ENCODE data around the gene TMEM232.
A peak's percentile ranks its signal among the peaks of the same experiment; 100 is the strongest.

TMEM232 gene

DNA sequence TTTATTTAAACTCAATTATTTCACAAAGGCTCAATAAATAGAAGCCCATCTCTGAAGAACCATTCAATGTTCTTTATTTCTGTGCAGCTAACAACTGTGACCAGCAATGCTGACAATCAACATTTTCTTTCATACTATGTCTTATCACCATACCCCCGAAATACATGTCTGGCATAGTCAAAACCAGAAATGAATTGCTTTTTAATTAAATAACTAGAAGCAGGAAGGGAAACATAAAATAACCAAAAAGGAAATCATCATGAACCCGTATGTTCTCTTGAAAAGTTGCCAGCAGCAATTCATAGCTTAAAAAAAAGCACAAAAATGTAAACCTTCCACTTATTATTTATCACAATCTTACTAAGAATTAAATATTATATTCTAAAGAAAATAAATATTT is 212.4 kb downstream of the TMEM232 start:
- Histone ChIP-seq H3K4me2 (ENCODE audit: low read length, poor library complexity, severe bottlenecking) (no peak overlapping the region), H3K23ac (ENCODE audit: low read length in 2 of 2) (no peak overlapping the region), H3K27ac (ENCODE audit: low read length, poor library complexity, severe bottlenecking) (no peak overlapping the region), H3K4me1 (ENCODE audit: control insufficient read depth, insufficient read depth, low read depth, low read length) (no peaks in the 10 kb centered on the region), H2AFZ (ENCODE audit: low read depth, low read length) (no peak overlapping the region), H3K4me3 (ENCODE audit: insufficient read depth in 1 of 2, low read depth in 1 of 2, low read length in 2 of 2) (no peak overlapping the region), H3K9ac (ENCODE audit: low read length) (no peak overlapping the region), H3K27me3 (ENCODE audit: control insufficient read depth in 1 of 2, insufficient read depth in 1 of 2, low read length in 2 of 2) (no peaks in the 10 kb centered on the region), H2AK5ac (ENCODE audit: low read length, severe bottlenecking) (no peak overlapping the region), H2BK15ac (ENCODE audit: low read depth, poor library complexity, severe bottlenecking) (no peak overlapping the region), H3K4ac (ENCODE audit: low read depth in 1 of 2, low read length in 2 of 2) (no peak overlapping the region), H4K8ac (ENCODE audit: low read length) (no peak overlapping the region), H4K91ac (ENCODE audit: low read length) (no peak overlapping the region), H3K18ac (ENCODE audit: low read depth in 1 of 2, low read length in 2 of 2) (no peak overlapping the region), H3K79me1 (replicated peaks; ENCODE audit: low read length, poor library complexity, severe bottlenecking) (no peaks in the 10 kb centered on the region), H3K9me3 (ENCODE audit: control insufficient read depth, low read length) (no peaks in the 10 kb centered on the region), H2BK120ac (ENCODE audit: low read depth, low read length) (no peak overlapping the region), H3K36me3 (ENCODE audit: control insufficient read depth in 1 of 2, insufficient read depth in 2 of 2, low read depth in 1 of 2, low read length in 2 of 2) (no peaks in the 10 kb centered on the region), H2BK5ac (ENCODE audit: low read depth, low read length, poor library complexity, severe bottlenecking) (no peak overlapping the region), H2BK12ac (ENCODE audit: low read length in 2 of 2) (no peak overlapping the region), H3K14ac (ENCODE audit: low read length in 2 of 2) (no peak overlapping the region)
- DNase-seq: no peak
- no CpG with 5 or more reads among the region's 2 CpGs for WGBS

DNA sequence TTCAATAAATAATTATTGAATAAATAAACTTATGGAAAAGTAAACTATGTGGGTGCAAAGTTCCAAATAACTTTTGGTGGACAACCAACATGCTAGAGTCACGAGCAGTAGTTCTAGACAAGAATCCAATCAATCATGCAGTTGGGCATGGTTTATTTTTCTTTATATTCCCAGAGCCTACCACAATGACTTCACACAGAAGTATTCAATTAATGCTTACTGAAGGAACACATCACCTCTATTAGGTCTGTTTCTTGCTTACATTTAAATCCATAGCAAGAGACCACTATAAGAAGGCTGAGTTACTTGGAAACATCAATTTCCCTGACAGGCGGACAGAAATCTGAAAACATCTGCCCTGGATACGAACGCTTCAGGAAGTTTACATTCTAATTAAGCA is 214.2 kb downstream of the TMEM232 start:
- H3K18ac ChIP-seq (ENCODE audit: low read depth in 1 of 2, low read length in 2 of 2): no peak overlapping the region
- H2BK5ac ChIP-seq (ENCODE audit: low read depth, low read length, poor library complexity, severe bottlenecking): no peak overlapping the region
- peak; percentile 14 for DNase-seq
- no peak overlapping the region for H3K14ac ChIP-seq (ENCODE audit: low read length in 2 of 2)
- no peak overlapping the region for H3K4me3 ChIP-seq (ENCODE audit: insufficient read depth in 1 of 2, low read depth in 1 of 2, low read length in 2 of 2)
- H2BK15ac ChIP-seq (ENCODE audit: low read depth, poor library complexity, severe bottlenecking): no peak overlapping the region
- H3K9ac ChIP-seq (ENCODE audit: low read length): no peak overlapping the region
- no peak overlapping the region for H4K91ac ChIP-seq (ENCODE audit: low read length)
- H3K36me3 ChIP-seq (ENCODE audit: control insufficient read depth in 1 of 2, insufficient read depth in 2 of 2, low read depth in 1 of 2, low read length in 2 of 2): no peaks in the 10 kb centered on the region
- H3K4me2 ChIP-seq (ENCODE audit: low read length, poor library complexity, severe bottlenecking): no peak overlapping the region
- no peak overlapping the region for H3K4ac ChIP-seq (ENCODE audit: low read depth in 1 of 2, low read length in 2 of 2)
- H3K79me1 ChIP-seq (replicated peaks; ENCODE audit: low read length, poor library complexity, severe bottlenecking): no peaks in the 10 kb centered on the region
- no peak overlapping the region for H2BK120ac ChIP-seq (ENCODE audit: low read depth, low read length)
- H2AFZ ChIP-seq (ENCODE audit: low read depth, low read length): no peak overlapping the region
- H3K4me1 ChIP-seq (ENCODE audit: control insufficient read depth, insufficient read depth, low read depth, low read length): no peaks in the 10 kb centered on the region
- no peak overlapping the region for H4K8ac ChIP-seq (ENCODE audit: low read length)
- H3K27me3 ChIP-seq (ENCODE audit: control insufficient read depth in 1 of 2, insufficient read depth in 1 of 2, low read length in 2 of 2): no peaks in the 10 kb centered on the region
- no peak overlapping the region for H2AK5ac ChIP-seq (ENCODE audit: low read length, severe bottlenecking)
- 35% methylated on average over 1 of the region's 4 CpGs for WGBS
- H3K27ac ChIP-seq (ENCODE audit: low read length, poor library complexity, severe bottlenecking): no peak overlapping the region
- no peak overlapping the region for H2BK12ac ChIP-seq (ENCODE audit: low read length in 2 of 2)
- H3K9me3 ChIP-seq (ENCODE audit: control insufficient read depth, low read length): no peaks in the 10 kb centered on the region
- no peak overlapping the region for H3K23ac ChIP-seq (ENCODE audit: low read length in 2 of 2)

DNA sequence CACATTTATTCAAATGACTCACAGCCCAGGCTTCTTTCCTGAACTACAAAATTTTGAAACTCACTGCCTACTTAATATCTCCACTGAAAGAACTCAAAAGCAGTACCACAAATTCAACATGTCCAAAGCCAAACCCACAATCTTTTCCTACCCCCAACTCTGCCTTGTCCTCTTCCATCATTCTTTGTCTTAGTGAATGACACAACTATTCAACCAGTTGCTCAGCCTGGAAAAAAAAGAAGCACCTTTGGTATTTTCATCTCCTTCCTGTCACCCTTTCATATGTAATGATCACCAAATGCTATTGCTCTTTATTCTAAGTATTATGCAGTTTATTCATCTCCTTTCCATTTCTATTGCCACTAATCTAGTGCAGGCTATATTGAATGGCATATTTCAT is 216.3 kb downstream of the TMEM232 start:
- Histone ChIP-seq H2BK12ac (ENCODE audit: low read length in 2 of 2) (no peak overlapping the region), H3K79me1 (replicated peaks; ENCODE audit: low read length, poor library complexity, severe bottlenecking) (no peaks in the 10 kb centered on the region), H3K23ac (ENCODE audit: low read length in 2 of 2) (no peak overlapping the region), H3K4me1 (ENCODE audit: control insufficient read depth, insufficient read depth, low read depth, low read length) (no peaks in the 10 kb centered on the region), H2BK120ac (ENCODE audit: low read depth, low read length) (no peak overlapping the region), H2AK5ac (ENCODE audit: low read length, severe bottlenecking) (no peak overlapping the region), H3K9ac (ENCODE audit: low read length) (no peak overlapping the region), H3K9me3 (ENCODE audit: control insufficient read depth, low read length) (no peaks in the 10 kb centered on the region), H4K91ac (ENCODE audit: low read length) (no peak overlapping the region), H3K4me2 (ENCODE audit: low read length, poor library complexity, severe bottlenecking) (no peak overlapping the region), H2BK5ac (ENCODE audit: low read depth, low read length, poor library complexity, severe bottlenecking) (no peak overlapping the region), H3K27me3 (ENCODE audit: control insufficient read depth in 1 of 2, insufficient read depth in 1 of 2, low read length in 2 of 2) (no peaks in the 10 kb centered on the region), H4K8ac (ENCODE audit: low read length) (no peak overlapping the region), H3K4me3 (ENCODE audit: insufficient read depth in 1 of 2, low read depth in 1 of 2, low read length in 2 of 2) (no peak overlapping the region), H3K14ac (ENCODE audit: low read length in 2 of 2) (no peak overlapping the region), H2AFZ (ENCODE audit: low read depth, low read length) (no peak overlapping the region), H3K4ac (ENCODE audit: low read depth in 1 of 2, low read length in 2 of 2) (no peak overlapping the region), H3K36me3 (ENCODE audit: control insufficient read depth in 1 of 2, insufficient read depth in 2 of 2, low read depth in 1 of 2, low read length in 2 of 2) (no peaks in the 10 kb centered on the region), H3K27ac (ENCODE audit: low read length, poor library complexity, severe bottlenecking) (no peak overlapping the region), H2BK15ac (ENCODE audit: low read depth, poor library complexity, severe bottlenecking) (no peak overlapping the region), H3K18ac (ENCODE audit: low read depth in 1 of 2, low read length in 2 of 2) (no peak overlapping the region)
- no peak for DNase-seq

DNA sequence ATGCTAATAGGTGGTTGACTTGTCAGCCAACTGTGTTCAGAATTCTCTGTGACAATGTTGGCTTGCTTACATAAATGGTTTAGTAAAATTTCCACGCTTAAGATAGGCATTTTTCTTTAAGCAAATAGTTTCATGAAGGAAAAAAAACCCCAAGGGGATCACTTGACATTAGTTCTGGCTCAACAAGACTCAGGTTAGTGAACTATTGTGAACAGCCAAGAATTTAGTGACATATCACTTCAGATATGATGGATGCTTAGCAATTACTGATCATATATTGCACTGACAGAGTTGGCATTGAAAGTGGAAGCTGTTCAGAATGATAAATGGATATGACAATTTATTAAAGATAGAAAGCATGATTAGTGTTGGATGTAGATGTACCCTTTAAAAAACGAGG is 218.5 kb downstream of the TMEM232 start:
- no peak overlapping the region for H3K23ac ChIP-seq (ENCODE audit: low read length in 2 of 2)
- H3K36me3 ChIP-seq (ENCODE audit: control insufficient read depth in 1 of 2, insufficient read depth in 2 of 2, low read depth in 1 of 2, low read length in 2 of 2): no peaks in the 10 kb centered on the region
- H4K8ac ChIP-seq (ENCODE audit: low read length): no peak overlapping the region
- no peak overlapping the region for H4K91ac ChIP-seq (ENCODE audit: low read length)
- no peaks in the 10 kb centered on the region for H3K79me1 ChIP-seq (replicated peaks; ENCODE audit: low read length, poor library complexity, severe bottlenecking)
- no peaks in the 10 kb centered on the region for H3K9me3 ChIP-seq (ENCODE audit: control insufficient read depth, low read length)
- H3K27ac ChIP-seq (ENCODE audit: low read length, poor library complexity, severe bottlenecking): no peak overlapping the region
- no peak overlapping the region for H3K4me3 ChIP-seq (ENCODE audit: insufficient read depth in 1 of 2, low read depth in 1 of 2, low read length in 2 of 2)
- H2AFZ ChIP-seq (ENCODE audit: low read depth, low read length): no peak overlapping the region
- no CpG with 5 or more reads among the region's 2 CpGs for WGBS
- H3K4ac ChIP-seq (ENCODE audit: low read depth in 1 of 2, low read length in 2 of 2): no peak overlapping the region
- no peaks in the 10 kb centered on the region for H3K4me1 ChIP-seq (ENCODE audit: control insufficient read depth, insufficient read depth, low read depth, low read length)
- H3K9ac ChIP-seq (ENCODE audit: low read length): no peak overlapping the region
- no peak overlapping the region for H2BK15ac ChIP-seq (ENCODE audit: low read depth, poor library complexity, severe bottlenecking)
- H3K14ac ChIP-seq (ENCODE audit: low read length in 2 of 2): no peak overlapping the region
- H3K4me2 ChIP-seq (ENCODE audit: low read length, poor library complexity, severe bottlenecking): no peak overlapping the region
- H2AK5ac ChIP-seq (ENCODE audit: low read length, severe bottlenecking): no peak overlapping the region
- DNase-seq: no peak
- no peak overlapping the region for H2BK12ac ChIP-seq (ENCODE audit: low read length in 2 of 2)
- no peak overlapping the region for H2BK120ac ChIP-seq (ENCODE audit: low read depth, low read length)
- H2BK5ac ChIP-seq (ENCODE audit: low read depth, low read length, poor library complexity, severe bottlenecking): no peak overlapping the region
- no peak overlapping the region for H3K18ac ChIP-seq (ENCODE audit: low read depth in 1 of 2, low read length in 2 of 2)
- no peaks in the 10 kb centered on the region for H3K27me3 ChIP-seq (ENCODE audit: control insufficient read depth in 1 of 2, insufficient read depth in 1 of 2, low read length in 2 of 2)
